Stomach smooth muscle (tissue), 2 donors: Measurements from ENCODE around the gene ACTRT2.

ENCODE experiments used
- H3K27ac ChIP-seq: one replicate; pipeline ENCODE4 v1.7.0; 2013; ENCODE audit warnings: mild to moderate bottlenecking, low read length, inconsistent platforms
- H3K27me3 ChIP-seq, 2 donors: one replicate each; pipeline ENCODE4 v1.7.0; 2013; ENCODE audit warnings: low read length in 2 of 2; ENCODE audit not compliant: insufficient read depth in 2 of 2, control insufficient read depth in 1 of 2
- H3K36me3 ChIP-seq, 2 donors: one replicate each; pipeline ENCODE4 v1.7.0; 2013; ENCODE audit warnings: low read length in 2 of 2; ENCODE audit not compliant: control insufficient read depth in 2 of 2, insufficient read depth in 2 of 2
- H3K4me1 ChIP-seq: one replicate; pipeline ENCODE4 v1.7.0; 2013; ENCODE audit warnings: low read length; ENCODE audit not compliant: control insufficient read depth, insufficient read depth
- H3K4me3 ChIP-seq, 2 donors: one replicate each; pipeline ENCODE4 v1.7.0; 2013; ENCODE audit warnings: low read length in 2 of 2
- H3K9ac ChIP-seq, 2 donors: one replicate each; pipeline ENCODE4 v1.7.0; 2013; ENCODE audit warnings: low read length in 2 of 2, mild to moderate bottlenecking in 1 of 2
- H3K9me3 ChIP-seq, 2 donors: one replicate each; pipeline ENCODE4 v1.7.0; 2013; ENCODE audit warnings: low read length in 2 of 2; ENCODE audit not compliant: control insufficient read depth in 2 of 2
- donor health status: healthy.
- donor health status: Pancreatic carcinoma.

Gene ACTRT2

GRCh38 chr1:3013371-3014049 is 7.8 kb upstream of the ACTRT2 start:
- Histone ChIP-seq H3K27ac (no peak overlapping the region), H3K9me3 (peaks cover 0 to 7% of the 10 kb centered on the region in 2 donors), H3K27me3 (peaks cover 44 to 45% of the 10 kb centered on the region in 2 donors), H3K4me1 (peaks cover 12% of the 10 kb centered on the region), H3K36me3 (no peaks in the 10 kb centered on the region), H3K9ac (no peak overlapping the region), H3K4me3 (no peak overlapping the region)

GRCh38 chr1:3014050-3014440 is 7.2 kb upstream of the ACTRT2 start:
- no peak overlapping the region for H3K27ac ChIP-seq
- peaks cover 42 to 43% of the 10 kb centered on the region in 2 donors for H3K27me3 ChIP-seq
- H3K4me3 ChIP-seq: no peak overlapping the region
- H3K36me3 ChIP-seq: no peaks in the 10 kb centered on the region
- H3K9ac ChIP-seq: no peak overlapping the region
- H3K9me3 ChIP-seq: peaks cover 0 to 2% of the 10 kb centered on the region in 2 donors
- H3K4me1 ChIP-seq: peaks cover 12% of the 10 kb centered on the region

GRCh38 chr1:3014443-3015268 is 6.6 kb upstream of the ACTRT2 start:
- H3K36me3 ChIP-seq: no peaks in the 10 kb centered on the region
- no peak overlapping the region for H3K27ac ChIP-seq
- no peaks in the 10 kb centered on the region for H3K9me3 ChIP-seq
- peaks cover 12% of the 10 kb centered on the region for H3K4me1 ChIP-seq
- H3K9ac ChIP-seq: no peak overlapping the region
- peaks cover 40 to 44% of the 10 kb centered on the region in 2 donors for H3K27me3 ChIP-seq
- H3K4me3 ChIP-seq: no peak overlapping the region

- peaks cover 40 to 44% of the 10 kb centered on the region in 2 donors for H3K27me3 ChIP-seq
These were observed 6.0 kb upstream of the ACTRT2 start for GRCh38 chr1:3015269-3015635.

GRCh38 chr1:3015744-3016143 is 5.5 kb upstream of the ACTRT2 start:
- H3K27me3 ChIP-seq: peaks cover 40 to 44% of the 10 kb centered on the region in 2 donors
- peaks cover 12% of the 10 kb centered on the region for H3K4me1 ChIP-seq
- no peaks in the 10 kb centered on the region for H3K36me3 ChIP-seq
- no peak overlapping the region for H3K27ac ChIP-seq
- H3K9me3 ChIP-seq: no peaks in the 10 kb centered on the region
- H3K4me3 ChIP-seq: no peak overlapping the region
- no peak overlapping the region for H3K9ac ChIP-seq

More at GRCh38 chr1:3015269-3015635, 6.0 kb upstream of the ACTRT2 start:
- Histone ChIP-seq H3K9me3 (no peaks in the 10 kb centered on the region), H3K27ac (no peak overlapping the region), H3K4me3 (no peak overlapping the region), H3K9ac (no peak overlapping the region), H3K4me1 (peaks cover 12% of the 10 kb centered on the region), H3K36me3 (no peaks in the 10 kb centered on the region)

GRCh38 chr1:3016641-3017439 is 4.4 kb upstream of the ACTRT2 start:
- H3K9me3 ChIP-seq: no peaks in the 10 kb centered on the region
- H3K27me3 ChIP-seq: peaks cover 36% of the 10 kb centered on the region in 2 donors

GRCh38 chr1:3017440-3018050 is 3.7 kb upstream of the ACTRT2 start:
- peaks cover 31 to 36% of the 10 kb centered on the region in 2 donors for H3K27me3 ChIP-seq
- no peak overlapping the region for H3K9ac ChIP-seq

More at GRCh38 chr1:3016641-3017439, 4.4 kb upstream of the ACTRT2 start:
- Histone ChIP-seq H3K9ac (no peak overlapping the region), H3K27ac (no peak overlapping the region), H3K4me3 (no peak overlapping the region), H3K4me1 (peaks cover 12% of the 10 kb centered on the region), H3K36me3 (no peaks in the 10 kb centered on the region)

GRCh38 chr1:3018051-3018471 is 3.2 kb upstream of the ACTRT2 start:
- H3K4me1 ChIP-seq: peaks cover 3% of the 10 kb centered on the region
- H3K4me3 ChIP-seq: no peak overlapping the region
- H3K27me3 ChIP-seq: peaks cover 27 to 32% of the 10 kb centered on the region in 2 donors
- no peaks in the 10 kb centered on the region for H3K36me3 ChIP-seq
- no peak overlapping the region for H3K27ac ChIP-seq
- no peaks in the 10 kb centered on the region for H3K9me3 ChIP-seq
- no peak overlapping the region for H3K9ac ChIP-seq

More at GRCh38 chr1:3017440-3018050, 3.7 kb upstream of the ACTRT2 start:
- Histone ChIP-seq H3K9me3 (no peaks in the 10 kb centered on the region), H3K27ac (no peak overlapping the region), H3K4me3 (no peak overlapping the region), H3K36me3 (no peaks in the 10 kb centered on the region), H3K4me1 (peaks cover 8% of the 10 kb centered on the region)

GRCh38 chr1:3018576-3018975 is 2.7 kb upstream of the ACTRT2 start:
- H3K27me3 ChIP-seq: peaks cover 26 to 27% of the 10 kb centered on the region in 2 donors
- no peak overlapping the region for H3K9ac ChIP-seq

GRCh38 chr1:3019007-3019515 is 2.2 kb upstream of the ACTRT2 start:
- Histone ChIP-seq H3K36me3 (no peaks in the 10 kb centered on the region), H3K27me3 (peaks cover 23 to 26% of the 10 kb centered on the region in 2 donors)

More at GRCh38 chr1:3018576-3018975, 2.7 kb upstream of the ACTRT2 start:
- Histone ChIP-seq H3K4me3 (no peak overlapping the region), H3K36me3 (no peaks in the 10 kb centered on the region), H3K27ac (no peak overlapping the region), H3K4me1 (no peaks in the 10 kb centered on the region), H3K9me3 (no peaks in the 10 kb centered on the region)

More at GRCh38 chr1:3019007-3019515, 2.2 kb upstream of the ACTRT2 start:
- H3K27ac ChIP-seq: no peak overlapping the region
- H3K4me3 ChIP-seq: no peak overlapping the region
- H3K9me3 ChIP-seq: no peaks in the 10 kb centered on the region
- no peaks in the 10 kb centered on the region for H3K4me1 ChIP-seq
- no peak overlapping the region for H3K9ac ChIP-seq
